Stomach (tissue), 4 donors: Measurements from ENCODE around the gene GJA10.

ENCODE experiments used
- CTCF ChIP-seq, 7 experiments: fragments of 450-650 bp in 4 of 7; fragments of 200-600 bp in 3 of 7; sonication (generic) in 3 of 7; IDR thresholded peaks; one replicate each; pipeline ENCODE4 v1.5.1; 2016 to 2019; ENCODE audit warnings: antibody characterized with exemption in 7 of 7, control low read depth in 2 of 7, mild to moderate bottlenecking in 1 of 7
- POLR2A ChIP-seq, 4 donors: fragments of 450-650 bp; IDR thresholded peaks; one replicate each; pipeline ENCODE4 v1.6.1; 2016; ENCODE audit warnings: antibody characterized with exemption in 4 of 4, control low read depth in 2 of 4, mild to moderate bottlenecking in 1 of 4, moderate library complexity in 1 of 4
- POLR2AphosphoS5 ChIP-seq, 3 donors: sonication (generic); formaldehyde crosslinking; IDR thresholded peaks; one replicate each; pipeline ENCODE4 v1.6.1; 2016; ENCODE audit warnings: antibody characterized with exemption in 3 of 3

DNA sequence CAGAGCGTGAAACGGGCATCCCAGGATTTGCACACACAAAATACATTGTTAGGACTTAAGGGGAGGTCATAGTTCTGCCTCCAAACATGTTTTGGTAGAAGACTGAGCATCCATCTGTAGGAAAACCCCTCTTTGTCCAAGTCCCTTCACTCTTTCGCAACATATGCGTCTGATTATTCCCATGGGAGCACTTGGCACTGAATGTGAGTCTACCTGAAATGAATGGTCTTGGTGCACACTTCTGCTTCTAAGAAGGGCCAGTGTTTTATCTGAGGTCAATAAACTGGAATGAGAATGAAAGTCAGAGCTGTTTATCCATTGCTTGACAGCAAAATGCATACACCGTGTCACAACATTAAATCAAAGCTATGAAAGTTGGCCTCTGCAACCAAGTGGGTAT lies 33.0 kb downstream of the GJA10 start:
- TF ChIP-seq CTCF (IDR thresholded peaks at IDR 0.05): no peak
- TF ChIP-seq POLR2A (IDR thresholded peaks at IDR 0.05): no peak
- TF ChIP-seq POLR2AphosphoS5 (IDR thresholded peaks at IDR 0.05): no peak
